Astrocyte (in vitro differentiated cells and primary cell): ENCODE results near the gene LARGE1.

Experiments used
- EZH2 ChIP-seq: IDR thresholded peaks from 2 replicates; pipeline ENCODE4 v1.6.1; 2012; ENCODE audit warnings: mild to moderate bottlenecking, low read length, inconsistent platforms; ENCODE audit not compliant: insufficient read depth
- TF ChIP-seq, protein P1 (sequence below): IDR thresholded peaks from 2 replicates; pipeline ENCODE4 v1.5.1; 2011; ENCODE audit warnings: low read depth, mild to moderate bottlenecking, inconsistent platforms, low read length, moderate library complexity; ENCODE audit not compliant: insufficient read depth

- TF ChIP-seq, protein P1, sequence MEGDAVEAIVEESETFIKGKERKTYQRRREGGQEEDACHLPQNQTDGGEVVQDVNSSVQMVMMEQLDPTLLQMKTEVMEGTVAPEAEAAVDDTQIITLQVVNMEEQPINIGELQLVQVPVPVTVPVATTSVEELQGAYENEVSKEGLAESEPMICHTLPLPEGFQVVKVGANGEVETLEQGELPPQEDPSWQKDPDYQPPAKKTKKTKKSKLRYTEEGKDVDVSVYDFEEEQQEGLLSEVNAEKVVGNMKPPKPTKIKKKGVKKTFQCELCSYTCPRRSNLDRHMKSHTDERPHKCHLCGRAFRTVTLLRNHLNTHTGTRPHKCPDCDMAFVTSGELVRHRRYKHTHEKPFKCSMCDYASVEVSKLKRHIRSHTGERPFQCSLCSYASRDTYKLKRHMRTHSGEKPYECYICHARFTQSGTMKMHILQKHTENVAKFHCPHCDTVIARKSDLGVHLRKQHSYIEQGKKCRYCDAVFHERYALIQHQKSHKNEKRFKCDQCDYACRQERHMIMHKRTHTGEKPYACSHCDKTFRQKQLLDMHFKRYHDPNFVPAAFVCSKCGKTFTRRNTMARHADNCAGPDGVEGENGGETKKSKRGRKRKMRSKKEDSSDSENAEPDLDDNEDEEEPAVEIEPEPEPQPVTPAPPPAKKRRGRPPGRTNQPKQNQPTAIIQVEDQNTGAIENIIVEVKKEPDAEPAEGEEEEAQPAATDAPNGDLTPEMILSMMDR = no peak
- no peak for TF ChIP-seq EZH2
Observed at GRCh38 chr22:33510429-33510904, 409.8 kb downstream of the LARGE1 start.
